GM12878 (cell line): ENCODE results near the gene EPRS1. TPM values are rescaled to one million over a fixed set of nuclear protein-coding genes. Genes with fewer than 3 reads are reported as not detected.

ENCODE experiments used
- ATAC-seq: fragments of 200-7000 bp; cut with Tn5 transposase; 3 replicates; pipeline ENCODE4 v1.9.1; 2020; ENCODE audit warnings: mild to moderate bottlenecking, moderate library complexity
- BruUV-seq: library from RNA; stranded (reverse); fragments of 400-500 nt; replicated peaks from 2 replicates; lab custom pipeline; 2021; lab: Mats Ljungman, UMichigan
- CTCF ChIA-PET: fragments of 300-600 bp; sonication (Branson Sonifier 250); formaldehyde crosslinking; extraction: SDS; loops from one replicate; lab custom pipeline; 2021; ENCODE audit warnings: inconsistent platforms; lab: Yijun Ruan, JAX
- POLR2A ChIA-PET: fragments of 350-600 bp; formaldehyde crosslinking; extraction: SDS; loops from one replicate; lab custom pipeline; 2021; ENCODE audit warnings: inconsistent platforms; lab: Charles Lee
- RAD21 ChIA-PET: fragments of 300-600 bp; sonication (Branson Sonifier 250); formaldehyde crosslinking; loops from one replicate; lab custom pipeline; 2023; ENCODE audit warnings: antibody characterized with exemption; ENCODE audit not compliant: unreplicated experiment; lab: Charles Lee
- SMC1A ChIA-PET: fragments of 300-600 bp; sonication (Branson Sonifier 250); formaldehyde crosslinking; loops from one replicate; lab custom pipeline; 2023; ENCODE audit not compliant: unreplicated experiment, uncharacterized antibody; lab: Charles Lee
- DNase-seq: peaks from one replicate; pipeline ENCODE4 v3.0.0-alpha.2; 2011; ENCODE audit warnings: low read depth, low spot score
- FAIRE-seq: peaks from 3 replicates; lab custom pipeline; 2011; peaks lifted over from hg19 to GRCh38; lab: Jason Lieb, UNC
- H2AFZ ChIP-seq: 2 replicates; pipeline ENCODE4 v1.6.0; 2011; ENCODE audit warnings: low read depth, low read length, control low read depth; ENCODE audit not compliant: control insufficient read depth
- H3K27ac ChIP-seq: 2 replicates; pipeline ENCODE4 v1.5.1; 2011; ENCODE audit warnings: control low read depth; ENCODE audit not compliant: control insufficient read depth, insufficient read depth
- H3K27me3 ChIP-seq, 2 experiments: replicated peaks in 1 of 2; 2 replicates each; pipeline versions ENCODE4 v1.6.0 to v1.6.1; 2011; ENCODE audit warnings: low read length in 1 of 2; ENCODE audit not compliant: control insufficient read depth in 2 of 2, insufficient read depth in 2 of 2
- H3K36me3 ChIP-seq, 2 experiments: 2 replicates each; pipeline ENCODE4 v1.5.1; 2011; ENCODE audit warnings: low read length in 1 of 2; ENCODE audit not compliant: control insufficient read depth in 2 of 2, insufficient read depth in 2 of 2
- H3K4me1 ChIP-seq: 2 replicates; pipeline ENCODE4 v1.6.1; 2011; ENCODE audit warnings: mild to moderate bottlenecking, low read length, moderate library complexity, mixed read lengths; ENCODE audit not compliant: control insufficient read depth, insufficient read depth
- H3K4me2 ChIP-seq: 2 replicates; pipeline ENCODE4 v1.6.0; 2011; ENCODE audit warnings: control low read depth; ENCODE audit not compliant: control insufficient read depth, insufficient read depth
- H3K4me3 ChIP-seq: fragments of 200-600 bp; sonication (generic); 2 replicates; pipeline ENCODE4 v1.5.1; 2016
- H3K79me2 ChIP-seq: 2 replicates; pipeline ENCODE4 v1.6.0; 2011; ENCODE audit warnings: low read length; ENCODE audit not compliant: control insufficient read depth, insufficient read depth
- H3K9ac ChIP-seq: 2 replicates; pipeline ENCODE4 v1.8.0; 2011; ENCODE audit warnings: low read length, control low read depth, mixed read lengths; ENCODE audit not compliant: control insufficient read depth, insufficient read depth
- H3K9me3 ChIP-seq: replicated peaks from 3 replicates; pipeline ENCODE4 v1.5.1; 2011; ENCODE audit warnings: mild to moderate bottlenecking, low read length; ENCODE audit not compliant: control insufficient read depth, insufficient read depth
- H4K20me1 ChIP-seq: 2 replicates; pipeline ENCODE4 v1.6.0; 2011; ENCODE audit not compliant: control insufficient read depth, insufficient read depth
- ATF7 ChIP-seq: fragments of 450-650 bp; IDR thresholded peaks from 2 replicates; pipeline ENCODE4 v1.6.1; 2016; ENCODE audit warnings: low read depth, mild to moderate bottlenecking
- BACH1 ChIP-seq: fragments of 450-650 bp; IDR thresholded peaks from 2 replicates; pipeline ENCODE4 v1.6.1; 2017; ENCODE audit warnings: mild to moderate bottlenecking, borderline replicate concordance
- CHD2 ChIP-seq: IDR thresholded peaks from 2 replicates; pipeline ENCODE4 v1.6.1; 2011; ENCODE audit warnings: low read depth, low read length, improper control_type of control experiment, borderline replicate concordance
- GABPA ChIP-seq: IDR thresholded peaks from 2 replicates; pipeline ENCODE4 v1.6.1; 2014; ENCODE audit warnings: antibody characterized with exemption, low read depth, mild to moderate bottlenecking, inconsistent platforms
- GATAD2B ChIP-seq: fragments of 450-650 bp; conservative IDR thresholded peaks from 2 replicates; pipeline ENCODE4 v1.6.1; 2017; ENCODE audit warnings: low read depth, mild to moderate bottlenecking, moderate library complexity
- IKZF2 ChIP-seq, 2 experiments: fragments of 450-650 bp; IDR thresholded peaks; 2 replicates each; pipeline ENCODE4 v1.6.1; 2017; ENCODE audit warnings: mild to moderate bottlenecking in 2 of 2, moderate library complexity in 2 of 2
- LARP7 ChIP-seq: fragments of 450-650 bp; IDR thresholded peaks from 2 replicates; pipeline ENCODE4 v1.6.1; 2017; ENCODE audit warnings: mild to moderate bottlenecking
- MTA2 ChIP-seq: fragments of 450-650 bp; IDR thresholded peaks from 2 replicates; pipeline ENCODE4 v1.6.1; 2016; ENCODE audit warnings: low read depth, mild to moderate bottlenecking, moderate library complexity
- MYC ChIP-seq: IDR thresholded peaks from 2 replicates; pipeline ENCODE4 v1.6.1; 2011; ENCODE audit warnings: mild to moderate bottlenecking, low read length, moderate library complexity, inconsistent platforms; ENCODE audit not compliant: insufficient read depth, insufficient replicate concordance, insufficient read length, severe bottlenecking
- NFYB ChIP-seq: IDR thresholded peaks from 2 replicates; pipeline ENCODE4 v1.6.1; 2011; ENCODE audit warnings: low read depth, mild to moderate bottlenecking, low read length, improper control_type of control experiment, moderate library complexity; ENCODE audit not compliant: insufficient read depth
- PML ChIP-seq: IDR thresholded peaks from 2 replicates; pipeline ENCODE4 v1.6.1; 2012; ENCODE audit warnings: low read length, inconsistent platforms
- POLR2AphosphoS5 ChIP-seq: IDR thresholded peaks from 2 replicates; pipeline ENCODE4 v1.6.1; 2011; ENCODE audit warnings: mild to moderate bottlenecking, low read length, inconsistent platforms
- POU2F2 ChIP-seq: IDR thresholded peaks from 3 replicates; pipeline ENCODE4 v1.6.1; 2011; ENCODE audit warnings: low read depth, mild to moderate bottlenecking, low read length, borderline replicate concordance
- whole genome bisulfite sequencing: methylation state at CpG from one replicate; pipeline ENCODE4 v1.1.6; 2016; ENCODE audit warnings: low lambda C conversion rate; ENCODE audit not compliant: insufficient replicate concordance, insufficient coverage; ENCODE audit errors: missing lambda C conversion rate; 5-methylcytosine and 5-hydroxymethylcytosine counted together
- in situ Hi-C: fragments of 300-500 bp; cut with MboI; formaldehyde crosslinking; loops from 9 replicates; pipeline ENCODE4 v1.14.3; 2018; ENCODE audit warnings: mixed read lengths
- intact Hi-C: fragments of 100-400 bp; cut with micrococcal nuclease; formaldehyde crosslinking; loops from one replicate; pipeline ENCODE4 v1.14.2; 2022; ENCODE audit not compliant: unreplicated experiment
- polyA plus RNA-seq, 11 experiments: library from polyadenylated mRNA; depleted of rRNA in 4 of 11; unstranded in 6 of 11; stranded (reverse) in 5 of 11; fragments of >200 nt; fragmentation: Nextera tagmentation in 4 of 11; fragmentation: Illumina TruSeq in 1 of 11; extraction: Ambion mirVana in 4 of 11; extraction: Trizol in 1 of 11; gene quantifications; 1 replicate in 1 of 11; 2 replicates in 10 of 11; pipeline versions ENCODE4 v1.2.1 to v1.2.3, GENCODE V29; 2011 to 2016; ENCODE audit warnings: inconsistent platforms in 2 of 11, missing spikeins in 2 of 11, low read depth in 1 of 11
- total RNA-seq, 4 experiments: library from RNA; depleted of rRNA in 3 of 4; stranded (reverse); fragments of >200 nt in 3 of 4; fragmentation: Illumina TruSeq in 1 of 4; extraction: Trizol in 1 of 4; gene quantifications; 2 replicates each; pipeline versions ENCODE4 v1.2.1 to v1.2.3, GENCODE V29; 2013 to 2021
- TF ChIP-seq, protein P1 (sequence below): fragments of 450-650 bp; formaldehyde crosslinking; IDR thresholded peaks from 2 replicates; pipeline ENCODE4 v1.4.0; 2022; ENCODE audit warnings: mild to moderate bottlenecking, moderate library complexity
- TF ChIP-seq, protein P2 (sequence below): fragments of 450-650 bp; IDR thresholded peaks from 2 replicates; pipeline ENCODE4 v1.6.1; 2016; ENCODE audit warnings: mild to moderate bottlenecking, moderate library complexity, borderline replicate concordance

EPRS1 gene
- total and polyA plus RNA-seq, 10 of the 15 experiments (the other 5 are each of a cell fraction or from before 2014, with no cell fraction given), result 68.2 to 175 (median 119) TPM

DNA sequence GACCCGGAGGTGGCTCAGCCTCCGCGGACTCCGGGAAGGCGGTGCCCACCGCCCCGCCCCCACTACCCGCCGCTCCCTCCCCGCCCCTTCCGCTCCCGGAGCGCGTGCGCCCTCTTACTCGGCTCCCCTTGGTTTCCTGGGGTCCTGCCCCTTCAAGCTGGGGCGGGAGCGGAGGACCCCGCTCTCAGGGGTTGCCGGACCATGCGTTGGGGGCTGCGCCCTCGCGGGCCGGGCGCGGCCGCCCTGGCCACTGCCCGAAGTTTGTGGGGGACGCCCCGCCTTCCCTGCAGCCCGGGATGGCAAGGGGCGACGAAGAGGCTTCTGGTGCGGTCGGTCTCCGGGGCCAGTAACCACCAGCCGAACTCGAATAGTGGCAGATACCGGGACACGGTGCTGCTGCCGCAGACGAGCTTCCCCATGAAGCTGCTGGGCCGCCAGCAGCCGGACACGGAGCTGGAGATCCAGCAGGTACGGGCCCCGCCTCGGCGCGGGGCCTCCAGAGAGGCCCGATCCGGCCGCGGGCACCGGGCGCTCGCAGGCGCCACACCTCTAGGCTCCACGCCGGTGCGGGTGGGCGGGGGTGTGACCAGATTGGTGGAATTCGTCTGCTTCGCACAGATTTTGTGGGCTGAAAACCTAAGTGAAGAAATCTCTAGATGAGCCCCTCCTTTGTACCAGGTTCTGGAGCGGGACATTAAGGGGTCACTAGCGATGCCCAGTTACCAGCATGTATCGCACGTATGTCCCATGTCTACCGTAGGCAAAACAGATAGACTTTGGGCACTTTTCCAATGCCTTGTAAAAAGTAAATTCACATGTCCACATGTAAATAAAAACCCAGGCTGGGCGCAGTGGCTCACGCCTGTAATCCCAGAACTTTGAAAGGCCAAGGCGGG lies 48.0 kb upstream of the EPRS1 start, which contains the start of gene IARS2:
Gene IARS2, plus strand, starts transcription at position 117 of the 896 bp plus-strand sequence. Its CDS starts 85 bp downstream, at position 202.
- no TSS peak for BruUV-seq
- Histone ChIP-seq H3K4me1 (peaks cover 9% of the 10 kb centered on the region; the same call in 1 of the 2 replicates), H3K27me3 (no peaks in the 10 kb centered on the region), H3K27ac (peak within 1 kb of the TSS; percentile 81), H3K9ac (peak within 1 kb of the TSS; percentile 80), H3K36me3 (peaks cover 1 to 10% of the 10 kb centered on the region in 2 experiments; a peak in 2 of 4 replicates), H3K9me3 (no peaks in the 10 kb centered on the region; the same call in 2 of the 3 replicates), H2AFZ (peak within 1 kb of the TSS; percentile 76), H4K20me1 (no peaks in the 10 kb centered on the region), H3K4me3 (peak within 1 kb of the TSS; percentile 91), H3K4me2 (peak within 1 kb of the TSS; percentile 48), H3K79me2 (peaks cover 20% of the 10 kb centered on the region)
- in situ Hi-C loops (no loop called here), intact Hi-C loops (no loop called here)
- DNase-seq, result peak; percentile 42
- ATAC-seq, result peak; percentile 82
- WGBS, result 2% methylated on average over 60 of the region's 73 CpGs
- ChIA-PET POLR2A (interaction anchor here (1.0 kb wide), 1 partner anchor 127 kb away, joined by 3 read pairs; no protein-coding TSS in a partner anchor), RAD21 (interaction anchor here (1.1 to 1.3 kb wide), 2 partner anchors 10 to 13 kb away, joined by 3 read pairs; no protein-coding TSS in a partner anchor), SMC1A (interaction anchor here (1.4 kb wide), 1 partner anchor 104 kb away, joined by 6 read pairs; no protein-coding TSS in a partner anchor), CTCF (interaction anchor here (0.5 to 1.3 kb wide), 4 partner anchors 8 to 103 kb away, joined by 3 read pairs; no protein-coding TSS in a partner anchor)
- FAIRE-seq, result no peak
- peak; percentile 85; the same call in 1 of the 2 replicates for TF ChIP-seq LARP7
- no peak for TF ChIP-seq MTA2
- TF ChIP-seq BACH1, result peak; percentile 76
- 0 out of 2 replicates have a peak, but pooled peaks have one; percentile 64 for TF ChIP-seq CHD2
- 0 out of 2 replicates have a peak, but pooled peaks have one; percentile 28 for TF ChIP-seq POLR2AphosphoS5
- peak; percentile 71 for TF ChIP-seq GABPA
- TF ChIP-seq POU2F2, result no peak; the same call in 2 of the 3 replicates
- TF ChIP-seq, protein P1, sequence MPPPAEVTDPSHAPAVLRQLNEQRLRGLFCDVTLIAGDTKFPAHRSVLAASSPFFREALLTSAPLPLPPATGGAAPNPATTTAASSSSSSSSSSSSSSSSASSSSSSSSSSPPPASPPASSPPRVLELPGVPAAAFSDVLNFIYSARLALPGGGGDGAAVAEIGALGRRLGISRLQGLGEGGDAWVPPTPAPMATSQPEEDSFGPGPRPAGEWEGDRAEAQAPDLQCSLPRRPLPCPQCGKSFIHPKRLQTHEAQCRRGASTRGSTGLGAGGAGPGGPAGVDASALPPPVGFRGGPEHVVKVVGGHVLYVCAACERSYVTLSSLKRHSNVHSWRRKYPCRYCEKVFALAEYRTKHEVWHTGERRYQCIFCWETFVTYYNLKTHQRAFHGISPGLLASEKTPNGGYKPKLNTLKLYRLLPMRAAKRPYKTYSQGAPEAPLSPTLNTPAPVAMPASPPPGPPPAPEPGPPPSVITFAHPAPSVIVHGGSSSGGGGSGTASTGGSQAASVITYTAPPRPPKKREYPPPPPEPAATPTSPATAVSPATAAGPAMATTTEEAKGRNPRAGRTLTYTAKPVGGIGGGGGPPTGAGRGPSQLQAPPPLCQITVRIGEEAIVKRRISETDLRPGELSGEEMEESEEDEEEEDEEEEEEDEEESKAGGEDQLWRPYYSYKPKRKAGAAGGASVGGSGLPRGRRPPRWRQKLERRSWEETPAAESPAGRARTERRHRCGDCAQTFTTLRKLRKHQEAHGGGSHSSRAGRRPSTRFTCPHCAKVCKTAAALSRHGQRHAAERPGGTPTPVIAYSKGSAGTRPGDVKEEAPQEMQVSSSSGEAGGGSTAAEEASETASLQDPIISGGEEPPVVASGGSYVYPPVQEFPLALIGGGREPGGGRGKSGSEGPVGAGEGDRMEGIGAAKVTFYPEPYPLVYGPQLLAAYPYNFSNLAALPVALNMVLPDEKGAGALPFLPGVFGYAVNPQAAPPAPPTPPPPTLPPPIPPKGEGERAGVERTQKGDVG (CRISPR knock-in tag), result no peak
- TF ChIP-seq, protein P2, sequence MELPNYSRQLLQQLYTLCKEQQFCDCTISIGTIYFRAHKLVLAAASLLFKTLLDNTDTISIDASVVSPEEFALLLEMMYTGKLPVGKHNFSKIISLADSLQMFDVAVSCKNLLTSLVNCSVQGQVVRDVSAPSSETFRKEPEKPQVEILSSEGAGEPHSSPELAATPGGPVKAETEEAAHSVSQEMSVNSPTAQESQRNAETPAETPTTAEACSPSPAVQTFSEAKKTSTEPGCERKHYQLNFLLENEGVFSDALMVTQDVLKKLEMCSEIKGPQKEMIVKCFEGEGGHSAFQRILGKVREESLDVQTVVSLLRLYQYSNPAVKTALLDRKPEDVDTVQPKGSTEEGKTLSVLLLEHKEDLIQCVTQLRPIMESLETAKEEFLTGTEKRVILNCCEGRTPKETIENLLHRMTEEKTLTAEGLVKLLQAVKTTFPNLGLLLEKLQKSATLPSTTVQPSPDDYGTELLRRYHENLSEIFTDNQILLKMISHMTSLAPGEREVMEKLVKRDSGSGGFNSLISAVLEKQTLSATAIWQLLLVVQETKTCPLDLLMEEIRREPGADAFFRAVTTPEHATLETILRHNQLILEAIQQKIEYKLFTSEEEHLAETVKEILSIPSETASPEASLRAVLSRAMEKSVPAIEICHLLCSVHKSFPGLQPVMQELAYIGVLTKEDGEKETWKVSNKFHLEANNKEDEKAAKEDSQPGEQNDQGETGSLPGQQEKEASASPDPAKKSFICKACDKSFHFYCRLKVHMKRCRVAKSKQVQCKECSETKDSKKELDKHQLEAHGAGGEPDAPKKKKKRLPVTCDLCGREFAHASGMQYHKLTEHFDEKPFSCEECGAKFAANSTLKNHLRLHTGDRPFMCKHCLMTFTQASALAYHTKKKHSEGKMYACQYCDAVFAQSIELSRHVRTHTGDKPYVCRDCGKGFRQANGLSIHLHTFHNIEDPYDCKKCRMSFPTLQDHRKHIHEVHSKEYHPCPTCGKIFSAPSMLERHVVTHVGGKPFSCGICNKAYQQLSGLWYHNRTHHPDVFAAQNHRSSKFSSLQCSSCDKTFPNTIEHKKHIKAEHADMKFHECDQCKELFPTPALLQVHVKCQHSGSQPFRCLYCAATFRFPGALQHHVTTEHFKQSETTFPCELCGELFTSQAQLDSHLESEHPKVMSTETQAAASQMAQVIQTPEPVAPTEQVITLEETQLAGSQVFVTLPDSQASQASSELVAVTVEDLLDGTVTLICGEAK, result peak; percentile 52
- peak; percentile 79 for TF ChIP-seq GATAD2B
- 0 out of 2 replicates have a peak, but pooled peaks have one; percentile 4 for TF ChIP-seq NFYB
- no peak for TF ChIP-seq ATF7
- TF ChIP-seq IKZF2 (IDR thresholded peaks at IDR 0.05), result peak in 1 of 2 experiments; percentile 30; a peak in 2 of 4 replicates
- TF ChIP-seq PML, result peak; percentile 66; the same call in 1 of the 2 replicates
- TF ChIP-seq MYC, result peak; percentile 9
